PC-9 (cell line): Measurements from ENCODE around the gene GSTCD. TPM values are rescaled to one million over a fixed set of nuclear protein-coding genes. Genes with fewer than 3 reads are reported as not detected.

Source experiments
- BruUV-seq: library from RNA; stranded (reverse); fragments of 400-500 nt; replicated peaks from 2 replicates; lab custom pipeline; 2021; lab: Mats Ljungman, UMichigan
- CTCF ChIA-PET: fragments of 300-600 bp; sonication (Branson Sonifier 250); formaldehyde crosslinking; loops from one replicate; lab custom pipeline; 2022; ENCODE audit warnings: antibody characterized with exemption; lab: Charles Lee
- POLR2A ChIA-PET: fragments of 300-600 bp; sonication (Branson Sonifier 250); formaldehyde crosslinking; loops from one replicate; lab custom pipeline; 2022; ENCODE audit warnings: antibody characterized with exemption; ENCODE audit not compliant: unreplicated experiment; lab: Charles Lee
- DNase-seq, 2 experiments: peaks; one replicate each; pipeline versions ENCODE4 v3.0.0 to v3.0.0-alpha.2; 2015 to 2022; ENCODE audit warnings: mixed read lengths in 1 of 2
- H2AFZ ChIP-seq: fragments of 200-600 bp; sonication (generic); 2 replicates; pipeline ENCODE4 v1.8.1; 2017; ENCODE audit warnings: antibody characterized with exemption
- H3F3A ChIP-seq: fragments of 200-600 bp; sonication (generic); 2 replicates; pipeline ENCODE4 v1.8.1; 2017; ENCODE audit warnings: antibody characterized with exemption, mild to moderate bottlenecking, low read depth; ENCODE audit not compliant: insufficient read depth
- H3K27ac ChIP-seq: fragments of 200-600 bp; sonication (generic); 2 replicates; pipeline ENCODE4 v1.6.1; 2016; ENCODE audit warnings: mixed run types
- H3K27me3 ChIP-seq: fragments of 200-600 bp; sonication (generic); 2 replicates; pipeline ENCODE4 v1.6.1; 2016; ENCODE audit warnings: low read depth, mixed run types; ENCODE audit not compliant: insufficient read depth
- H3K36me3 ChIP-seq: fragments of 200-600 bp; sonication (generic); 2 replicates; pipeline ENCODE4 v1.6.1; 2016; ENCODE audit warnings: low read depth, mixed run types
- H3K4me1 ChIP-seq: fragments of 200-600 bp; sonication (generic); replicated peaks from 2 replicates; pipeline ENCODE4 v1.6.1; 2016; ENCODE audit warnings: mixed run types; ENCODE audit not compliant: insufficient read depth
- H3K4me2 ChIP-seq: fragments of 200-600 bp; sonication (generic); 2 replicates; pipeline ENCODE4 v1.6.1; 2017; ENCODE audit warnings: mixed run types
- H3K4me3 ChIP-seq: fragments of 200-600 bp; sonication (generic); 2 replicates; pipeline ENCODE4 v1.6.1; 2016; ENCODE audit warnings: mixed run types
- H3K79me2 ChIP-seq: fragments of 200-600 bp; sonication (generic); 2 replicates; pipeline ENCODE4 v1.6.1; 2017; ENCODE audit warnings: low read depth, mixed run types
- H3K9me2 ChIP-seq: fragments of 200-600 bp; sonication (generic); 2 replicates; pipeline ENCODE4 v1.8.1; 2017; ENCODE audit warnings: mild to moderate bottlenecking; ENCODE audit not compliant: insufficient read depth
- H3K9me3 ChIP-seq: fragments of 200-600 bp; sonication (generic); 2 replicates; pipeline ENCODE4 v1.8.1; 2016; ENCODE audit warnings: low read depth; ENCODE audit not compliant: insufficient read depth
- H4K20me1 ChIP-seq: fragments of 200-600 bp; sonication (generic); 2 replicates; pipeline ENCODE4 v1.8.1; 2017; ENCODE audit not compliant: insufficient read depth
- EZH2 ChIP-seq: fragments of 200-600 bp; sonication (generic); IDR thresholded peaks from 2 replicates; pipeline ENCODE4 v1.8.0; 2017; ENCODE audit warnings: antibody characterized with exemption, low read depth
- intact Hi-C: fragments of 100-400 bp; cut with micrococcal nuclease; formaldehyde crosslinking; loops from one replicate; pipeline ENCODE4 v1.10.0; 2022; ENCODE audit not compliant: unreplicated experiment
- total RNA-seq: library from RNA; stranded (reverse); gene quantifications from 2 replicates; pipeline ENCODE4 v1.2.3, GENCODE V29; 2021
- TF ChIP-seq, protein P1 (sequence below): fragments of 200-600 bp; sonication (generic); conservative IDR thresholded peaks from 2 replicates; pipeline ENCODE4 v1.6.1; 2017; ENCODE audit warnings: mixed run types, antibody characterized with exemption, mild to moderate bottlenecking, moderate library complexity

The GSTCD gene
- total RNA-seq, 1 experiment from 2014 or later: 11.4 TPM

- no TSS peak for BruUV-seq
- ChIA-PET POLR2A (no interaction called here), CTCF (no interaction called here)
- Histone ChIP-seq H4K20me1 (no peaks in the 10 kb centered on the region), H3K4me3 (no peak overlapping the region), H3K9me3 (no peaks in the 10 kb centered on the region), H2AFZ (no peak overlapping the region), H3K9me2 (no peaks in the 10 kb centered on the region), H3K4me2 (no peak overlapping the region), H3K36me3 (no peaks in the 10 kb centered on the region), H3K4me1 (no peaks in the 10 kb centered on the region), H3K27me3 (no peaks in the 10 kb centered on the region), H3K27ac (no peak overlapping the region), H3F3A (no peaks in the 10 kb centered on the region), H3K79me2 (no peaks in the 10 kb centered on the region)
- intact Hi-C loops: loop anchor here (10.0 kb wide), 1 partner anchor 333 kb away; no protein-coding TSS in a partner anchor
- no peak for DNase-seq
- no peak for TF ChIP-seq EZH2
- TF ChIP-seq, protein P1, sequence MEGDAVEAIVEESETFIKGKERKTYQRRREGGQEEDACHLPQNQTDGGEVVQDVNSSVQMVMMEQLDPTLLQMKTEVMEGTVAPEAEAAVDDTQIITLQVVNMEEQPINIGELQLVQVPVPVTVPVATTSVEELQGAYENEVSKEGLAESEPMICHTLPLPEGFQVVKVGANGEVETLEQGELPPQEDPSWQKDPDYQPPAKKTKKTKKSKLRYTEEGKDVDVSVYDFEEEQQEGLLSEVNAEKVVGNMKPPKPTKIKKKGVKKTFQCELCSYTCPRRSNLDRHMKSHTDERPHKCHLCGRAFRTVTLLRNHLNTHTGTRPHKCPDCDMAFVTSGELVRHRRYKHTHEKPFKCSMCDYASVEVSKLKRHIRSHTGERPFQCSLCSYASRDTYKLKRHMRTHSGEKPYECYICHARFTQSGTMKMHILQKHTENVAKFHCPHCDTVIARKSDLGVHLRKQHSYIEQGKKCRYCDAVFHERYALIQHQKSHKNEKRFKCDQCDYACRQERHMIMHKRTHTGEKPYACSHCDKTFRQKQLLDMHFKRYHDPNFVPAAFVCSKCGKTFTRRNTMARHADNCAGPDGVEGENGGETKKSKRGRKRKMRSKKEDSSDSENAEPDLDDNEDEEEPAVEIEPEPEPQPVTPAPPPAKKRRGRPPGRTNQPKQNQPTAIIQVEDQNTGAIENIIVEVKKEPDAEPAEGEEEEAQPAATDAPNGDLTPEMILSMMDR: no peak
These were observed 163.4 kb downstream of the GSTCD start for GRCh38 chr4:105871997-105872396.

- Histone ChIP-seq H3K36me3 (no peaks in the 10 kb centered on the region), H2AFZ (no peak overlapping the region), H3K4me3 (no peak overlapping the region), H3F3A (no peaks in the 10 kb centered on the region), H3K9me2 (no peaks in the 10 kb centered on the region), H3K4me2 (no peak overlapping the region), H3K4me1 (no peaks in the 10 kb centered on the region), H3K27ac (no peak overlapping the region), H3K9me3 (no peaks in the 10 kb centered on the region), H4K20me1 (no peaks in the 10 kb centered on the region), H3K79me2 (no peaks in the 10 kb centered on the region), H3K27me3 (no peaks in the 10 kb centered on the region)
- no peak for DNase-seq
- TF ChIP-seq, protein P1: no peak
- TF ChIP-seq EZH2: no peak
- ChIA-PET CTCF (no interaction called here), POLR2A (no interaction called here)
- intact Hi-C loops: loop anchor here (10.0 kb wide), 1 partner anchor 330 kb away; no protein-coding TSS in a partner anchor
- BruUV-seq: no TSS peak
These were observed 166.6 kb downstream of the GSTCD start for GRCh38 chr4:105875233-105875632.

- no peaks in the 10 kb centered on the region for H3K79me2 ChIP-seq
- no peaks in the 10 kb centered on the region for H3K36me3 ChIP-seq
- no peaks in the 10 kb centered on the region for H3K9me2 ChIP-seq
- no peaks in the 10 kb centered on the region for H3K27me3 ChIP-seq
- no TSS peak for BruUV-seq
- no peak for DNase-seq
- H3K27ac ChIP-seq: no peak overlapping the region
- H3K4me3 ChIP-seq: no peak overlapping the region
- ChIA-PET POLR2A (no interaction called here), CTCF (no interaction called here)
- H3F3A ChIP-seq: no peaks in the 10 kb centered on the region
- intact Hi-C loops: loop anchor here (10.0 kb wide), 1 partner anchor 326 kb away; no protein-coding TSS in a partner anchor
- TF ChIP-seq, protein P1: no peak
- no peak for TF ChIP-seq EZH2
- no peak overlapping the region for H3K4me2 ChIP-seq
- no peaks in the 10 kb centered on the region for H4K20me1 ChIP-seq
- no peaks in the 10 kb centered on the region for H3K9me3 ChIP-seq
- H2AFZ ChIP-seq: no peak overlapping the region
- H3K4me1 ChIP-seq: no peaks in the 10 kb centered on the region
These were observed 170.1 kb downstream of the GSTCD start for GRCh38 chr4:105878668-105879067.
